ENCODE data around the gene SLC25A21. TPM values are rescaled to one million over a fixed set of nuclear protein-coding genes. Genes with fewer than 3 reads are reported as not detected.

Gene SLC25A21
- total and polyA plus RNA-seq, 8 donors = 0.37 to 0.92 (median 0.60) TPM

GRCh38 chr14:37046815-37047214, 125.6 kb downstream of the SLC25A21 start:
- 75 to 87% methylated on average over 2 of the region's 2 CpGs for WGBS, 2 donors
- Histone ChIP-seq H3K4me3 (no peak overlapping the region), H3K9me3 (no peaks in the 10 kb centered on the region), H3K27me3 (no peaks in the 10 kb centered on the region), H3K4me1 (peaks cover 0 to 22% (median 0%) of the 10 kb centered on the region in 3 donors), H3K27ac (peak overlapping the region in 1 of 4 donors; percentile 26), H3K36me3 (no peaks in the 10 kb centered on the region)
- intact Hi-C loops (cut with DNase I) = no loop called here
- DNase-seq (no peak), ATAC-seq (no peak), FAIRE-seq (no peak)
- no peak for TF ChIP-seq CTCF (IDR thresholded peaks at IDR 0.05)

- no peaks in the 10 kb centered on the region for H3K36me3 ChIP-seq
- no peak overlapping the region for H3K27ac ChIP-seq
- no peak for FAIRE-seq
- ATAC-seq = no peak
- TF ChIP-seq CTCF (IDR thresholded peaks at IDR 0.05) = no peak
- DNase-seq = no peak
- intact Hi-C loops (cut with DNase I) = no loop called here
- no peaks in the 10 kb centered on the region for H3K9me3 ChIP-seq
- no peaks in the 10 kb centered on the region for H3K27me3 ChIP-seq
- WGBS, 2 donors = 81 to 83% methylated on average over 5 of the region's 5 CpGs
- no peak overlapping the region for H3K4me3 ChIP-seq
- H3K4me1 ChIP-seq = peaks cover 0 to 22% (median 0%) of the 10 kb centered on the region in 3 donors
Measured at GRCh38 chr14:37045340-37046061, 126.9 kb downstream of the SLC25A21 start.

GRCh38 chr14:37037636-37038387, 134.6 kb downstream of the SLC25A21 start:
- Histone ChIP-seq H3K4me3 (no peak overlapping the region), H3K9me3 (no peaks in the 10 kb centered on the region), H3K27me3 (no peaks in the 10 kb centered on the region), H3K4me1 (no peaks in the 10 kb centered on the region), H3K27ac (no peak overlapping the region), H3K36me3 (no peaks in the 10 kb centered on the region)
- FAIRE-seq = no peak
- ATAC-seq = no peak
- 65 to 70% methylated on average over 3 of the region's 3 CpGs for WGBS, 2 donors
- intact Hi-C loops (cut with DNase I) = no loop called here
- no peak for TF ChIP-seq CTCF (IDR thresholded peaks at IDR 0.05)
- DNase-seq = no peak

- no peak for TF ChIP-seq CTCF (IDR thresholded peaks at IDR 0.05)
- intact Hi-C loops (cut with DNase I) = no loop called here
- no peaks in the 10 kb centered on the region for H3K27me3 ChIP-seq
- H3K27ac ChIP-seq = no peak overlapping the region
- 68 to 72% methylated on average over 4 of the region's 4 CpGs for WGBS, 2 donors
- H3K4me3 ChIP-seq = no peak overlapping the region
- no peak for FAIRE-seq
- no peaks in the 10 kb centered on the region for H3K4me1 ChIP-seq
- DNase-seq = no peak
- no peaks in the 10 kb centered on the region for H3K9me3 ChIP-seq
- ATAC-seq = no peak
- no peaks in the 10 kb centered on the region for H3K36me3 ChIP-seq
Measured at GRCh38 chr14:37036669-37037341, 135.6 kb downstream of the SLC25A21 start.

All from pancreas (tissue), 10 donors.